Measurements from ENCODE around the gene PLCB1. TPM values are rescaled to one million over a fixed set of nuclear protein-coding genes. Genes with fewer than 3 reads are reported as not detected.

The PLCB1 gene
- total and polyA plus RNA-seq, 2 of the 4 experiments (the other 2 are of a cell fraction) = 5.6 to 16.1 TPM

DNA sequence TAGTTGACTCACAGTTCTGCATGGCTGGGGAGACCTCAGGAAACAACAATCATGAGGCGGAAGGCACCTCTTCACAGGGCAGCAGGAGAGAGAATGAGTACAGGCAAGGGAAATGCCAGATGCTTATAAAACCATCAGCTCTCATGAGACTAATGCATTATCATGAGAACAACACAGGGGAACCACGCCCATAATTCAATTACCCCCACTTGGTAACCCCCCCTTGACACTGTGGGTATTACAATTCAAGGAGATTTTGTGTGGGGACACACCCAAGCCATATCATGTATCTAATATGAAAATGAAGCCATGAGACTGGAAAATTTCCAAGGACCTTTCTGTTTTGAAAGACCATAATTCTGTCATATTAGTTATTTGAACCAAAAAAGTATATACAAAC is 594.4 kb downstream of the PLCB1 start:
- dilution Hi-C loops (cut with HindIII; ENCODE audit: low sequenced_read_pairs, unreplicated experiment) = no loop called here
- CTCF ChIA-PET = no interaction called here

More for the DNA sequence above, 594.4 kb downstream of the PLCB1 start:
- Histone ChIP-seq H3K23ac (ENCODE audit: low read depth, low read length) (no peak overlapping the region), H2BK5ac (ENCODE audit: low read depth, low read length, poor library complexity, severe bottlenecking) (no peak overlapping the region), H3K14ac (replicated peaks; ENCODE audit: low read depth, low read length) (no peak overlapping the region), H3K36me3 (ENCODE audit: control insufficient read depth, insufficient read depth, low read length) (no peaks in the 10 kb centered on the region), H4K91ac (ENCODE audit: insufficient read depth, low read depth, low read length) (no peak overlapping the region), H3K4me1 (ENCODE audit: control insufficient read depth, insufficient read depth, low read length) (no peaks in the 10 kb centered on the region), H3K27ac (ENCODE audit: insufficient read depth, low read length) (no peak overlapping the region), H2BK15ac (ENCODE audit: low read depth, low read length) (no peak overlapping the region), H2AK5ac (ENCODE audit: low read depth, low read length) (no peak overlapping the region), H3K27me3 (ENCODE audit: control insufficient read depth, insufficient read depth, low read length) (no peaks in the 10 kb centered on the region), H2BK20ac (ENCODE audit: low read depth, low read length) (no peak overlapping the region), H2AK9ac (replicated peaks; ENCODE audit: low read depth, low read length, poor library complexity) (no peak overlapping the region), H4K8ac (ENCODE audit: low read depth in 2 of 2, low read length in 2 of 2) (no peak overlapping the region), H3K9me1 (ENCODE audit: insufficient read depth, low read length) (no peaks in the 10 kb centered on the region), H2AFZ (replicated peaks; ENCODE audit: low read length, poor library complexity) (no peak overlapping the region), H3K18ac (ENCODE audit: low read depth, low read length) (no peak overlapping the region), H3K4me3 (ENCODE audit: insufficient read depth, low read depth, low read length) (no peak overlapping the region), H2BK120ac (ENCODE audit: low read depth, low read length) (no peak overlapping the region), H4K20me1 (ENCODE audit: insufficient read depth, low read length) (no peaks in the 10 kb centered on the region), H3K4ac (ENCODE audit: low read depth, low read length) (no peak overlapping the region), H3K9me3 (ENCODE audit: control insufficient read depth, insufficient read depth, low read length) (no peaks in the 10 kb centered on the region), H3K79me1 (ENCODE audit: low read depth in 1 of 2, low read length in 2 of 2) (no peaks in the 10 kb centered on the region), H3K4me2 (ENCODE audit: low read depth, low read length) (no peak overlapping the region), H4K5ac (ENCODE audit: low read depth, low read length) (no peak overlapping the region), H3K56ac (ENCODE audit: extremely low read depth, insufficient read depth, low read length) (no peak overlapping the region), H3K9ac (ENCODE audit: low read depth, low read length) (no peak overlapping the region)
- in situ Hi-C loops (cut with MboI; ENCODE audit: low sequenced_read_pairs) = no loop called here
- no peak for DNase-seq
- no peak for TF ChIP-seq SMC3 (IDR thresholded peaks at IDR 0.05; ENCODE audit: low read depth, low read length)
- no peak for TF ChIP-seq MXI1 (IDR thresholded peaks at IDR 0.05; ENCODE audit: borderline replicate concordance, low read depth, low read length)
- no peak for TF ChIP-seq MAZ (IDR thresholded peaks at IDR 0.05; ENCODE audit: borderline replicate concordance, low read depth, low read length)
- no peak for TF ChIP-seq MAFK (IDR thresholded peaks at IDR 0.05; ENCODE audit: low read depth, low read length)
- POLR2A ChIA-PET (ENCODE audit: unreplicated experiment) = no interaction called here
- WGBS, 2 experiments (ENCODE audit: extremely low coverage in 2 of 2, insufficient read length in 1 of 2) = no CpG with 5 or more reads among the region's 2 CpGs
- intact Hi-C loops (cut with micrococcal nuclease) = no loop called here
- ATAC-seq (ENCODE audit: low read depth) = no peak
- BruUV-seq (replicated peaks) = no TSS peak
